Psoas muscle (tissue), 8 donors: ENCODE data around the gene IGSF21. TPM values are rescaled to one million over a fixed set of nuclear protein-coding genes. Genes with fewer than 3 reads are reported as not detected.

Experiments
- ATAC-seq, 4 donors: fragments of 200-7000 bp; cut with Tn5 transposase; one replicate each; pipeline ENCODE4 v1.9.1; 2020; ENCODE audit warnings: moderate library complexity in 3 of 4, mild to moderate bottlenecking in 2 of 4
- DNase-seq, 2 donors: peaks; one replicate each; pipeline ENCODE4 v3.0.0-alpha.2; 2020
- H3K27ac ChIP-seq: fragments of 200-600 bp; one replicate; pipeline ENCODE4 v1.8.0; 2022
- H3K27me3 ChIP-seq, 3 donors: fragments of 200-600 bp in 1 of 3; one replicate each; pipeline versions ENCODE4 v1.6.1 to v1.8.0; 2013 to 2022; ENCODE audit warnings: low read length in 2 of 3, mild to moderate bottlenecking in 2 of 3, moderate library complexity in 1 of 3; ENCODE audit not compliant: insufficient read depth in 3 of 3
- H3K36me3 ChIP-seq, 2 donors: fragments of 200-600 bp in 1 of 2; one replicate each; pipeline versions ENCODE4 v1.6.1 to v1.8.0; 2013 to 2022; ENCODE audit warnings: low read depth in 1 of 2, mild to moderate bottlenecking in 1 of 2, moderate library complexity in 1 of 2; ENCODE audit not compliant: insufficient read depth in 1 of 2
- H3K4me1 ChIP-seq: fragments of 200-600 bp; one replicate; pipeline ENCODE4 v1.8.0; 2022
- H3K4me3 ChIP-seq: fragments of 200-600 bp; one replicate; pipeline ENCODE4 v1.8.0; 2022; ENCODE audit warnings: mild to moderate bottlenecking
- H3K9me3 ChIP-seq: fragments of 200-600 bp; one replicate; pipeline ENCODE4 v1.8.0; 2022
- WGBS, 3 donors: extraction: QIAGEN DNeasy Blood & Tissue Kit; methylation state at CpG; one replicate each; pipeline versions ENCODE4 v1.1.6 to v1.1.7; 2013; 5-methylcytosine and 5-hydroxymethylcytosine counted together
- intact Hi-C, 2 donors: fragments of 100-400 bp; cut with DNase I; formaldehyde crosslinking; loops; one replicate each; pipeline versions ENCODE4 v1.11.0 to v1.14.2; 2022
- polyA plus RNA-seq, 3 donors: library from polyadenylated mRNA; stranded (reverse); fragments of 200-250 nt; gene quantifications; one replicate each; pipeline ENCODE4 v1.2.3, GENCODE V29; 2013
- total RNA-seq, 4 donors: library from RNA; stranded (reverse); fragmentation: NEBNext Ultra II Directional in 2 of 4; extraction: Animal tissue kit (Norgen Biotek cat#: 25700) in 2 of 4; gene quantifications; one replicate each; pipeline versions ENCODE4 v1.2.1 to v1.2.4, GENCODE V29; 2021 to 2023
- TF ChIP-seq, protein P1 (sequence below): fragments of 200-600 bp; IDR thresholded peaks from one replicate; pipeline ENCODE4 v1.8.0; 2022; ENCODE audit warnings: antibody characterized with exemption
- donor health status: healthy with polysubstance abuse.
- donor health status: DM: no; HTN: no; CAD: no; lungs with moderate emphysema.
- donor health status: Bipolar disorder and iron deficiency.
- donor health status: healthy.
- donor health status: DM: yes; HTN: yes; CAD: no.
- donor health status: DM: no; HTN: no; CAD: no.
- donor health status: DM: no; HTN: no; CAD: no.
- donor health status: DM: yes; HTN: yes; CAD: no.

Gene IGSF21
- total and polyA plus RNA-seq, 7 donors = 0.10 to 0.88 (median 0.42) TPM

DNA sequence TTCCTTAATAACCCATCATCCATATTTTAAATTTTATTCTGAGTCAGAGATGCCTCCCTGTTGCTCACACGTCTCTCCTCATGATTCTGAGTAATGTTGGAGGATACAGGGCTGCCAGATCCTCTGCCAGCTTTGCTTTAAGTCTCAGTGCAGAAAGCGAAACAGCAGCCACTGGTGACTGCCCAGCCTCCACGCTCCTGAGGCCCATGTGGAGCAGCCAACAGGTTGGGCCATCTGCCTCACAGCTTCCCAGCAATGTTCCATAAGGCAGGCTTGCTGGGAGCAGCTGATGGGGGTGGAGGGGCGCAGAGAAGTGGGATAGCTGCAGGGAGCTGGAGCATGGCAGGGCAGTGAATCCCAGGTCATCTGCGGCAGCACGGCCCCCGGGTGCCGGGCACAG, 104.2 kb downstream of the IGSF21 start:
- H3K4me3 ChIP-seq = no peak overlapping the region
- TF ChIP-seq, protein P1, sequence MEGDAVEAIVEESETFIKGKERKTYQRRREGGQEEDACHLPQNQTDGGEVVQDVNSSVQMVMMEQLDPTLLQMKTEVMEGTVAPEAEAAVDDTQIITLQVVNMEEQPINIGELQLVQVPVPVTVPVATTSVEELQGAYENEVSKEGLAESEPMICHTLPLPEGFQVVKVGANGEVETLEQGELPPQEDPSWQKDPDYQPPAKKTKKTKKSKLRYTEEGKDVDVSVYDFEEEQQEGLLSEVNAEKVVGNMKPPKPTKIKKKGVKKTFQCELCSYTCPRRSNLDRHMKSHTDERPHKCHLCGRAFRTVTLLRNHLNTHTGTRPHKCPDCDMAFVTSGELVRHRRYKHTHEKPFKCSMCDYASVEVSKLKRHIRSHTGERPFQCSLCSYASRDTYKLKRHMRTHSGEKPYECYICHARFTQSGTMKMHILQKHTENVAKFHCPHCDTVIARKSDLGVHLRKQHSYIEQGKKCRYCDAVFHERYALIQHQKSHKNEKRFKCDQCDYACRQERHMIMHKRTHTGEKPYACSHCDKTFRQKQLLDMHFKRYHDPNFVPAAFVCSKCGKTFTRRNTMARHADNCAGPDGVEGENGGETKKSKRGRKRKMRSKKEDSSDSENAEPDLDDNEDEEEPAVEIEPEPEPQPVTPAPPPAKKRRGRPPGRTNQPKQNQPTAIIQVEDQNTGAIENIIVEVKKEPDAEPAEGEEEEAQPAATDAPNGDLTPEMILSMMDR = no peak
- no peaks in the 10 kb centered on the region for H3K4me1 ChIP-seq
- H3K27me3 ChIP-seq = peaks cover 0 to 3% (median 0%) of the 10 kb centered on the region in 3 donors
- H3K9me3 ChIP-seq = no peaks in the 10 kb centered on the region
- DNase-seq (no peak), ATAC-seq (no peak)
- WGBS, 3 donors = 52 to 67% (median 61%) methylated on average over 8 of the region's 8 CpGs
- H3K27ac ChIP-seq = no peak overlapping the region
- no peaks in the 10 kb centered on the region for H3K36me3 ChIP-seq
- intact Hi-C loops = no loop called here

DNA sequence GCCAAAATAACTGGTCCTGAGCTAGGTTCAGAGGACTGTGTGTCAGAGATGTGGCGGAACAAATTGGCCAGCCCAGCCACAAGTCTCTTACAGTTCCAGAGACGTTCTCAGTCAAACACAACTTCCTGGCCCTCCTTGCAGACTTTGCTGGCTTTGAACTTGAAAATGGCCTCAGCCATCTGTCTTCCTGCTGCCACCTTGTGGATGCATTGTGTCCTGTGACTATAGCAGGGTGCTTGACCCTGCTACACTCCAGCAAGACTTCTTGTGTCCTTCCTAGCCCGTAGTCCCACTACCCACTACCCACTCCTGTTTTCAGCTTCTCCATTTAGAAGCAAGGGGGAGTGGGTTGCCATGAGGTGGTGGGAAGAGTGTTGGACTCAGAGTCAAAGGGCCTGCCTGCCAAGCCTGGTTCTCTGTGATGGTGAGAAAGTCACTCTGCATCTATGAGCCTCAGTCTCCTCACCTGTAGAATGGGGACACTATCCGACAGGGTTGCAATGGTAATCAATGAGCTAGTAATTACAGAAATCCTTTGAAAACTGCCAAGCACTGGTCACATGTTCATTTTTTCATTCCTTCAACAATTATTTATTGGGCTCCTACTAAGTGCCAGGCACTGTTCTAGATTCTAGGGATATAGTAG, 109.9 kb downstream of the IGSF21 start:
- H3K9me3 ChIP-seq = no peaks in the 10 kb centered on the region
- no peak for DNase-seq
- H3K36me3 ChIP-seq = no peaks in the 10 kb centered on the region
- no peak overlapping the region for H3K4me3 ChIP-seq
- H3K27ac ChIP-seq = no peak overlapping the region
- TF ChIP-seq, protein P1 = no peak
- H3K27me3 ChIP-seq = peaks cover 0 to 11% (median 3%) of the 10 kb centered on the region in 3 donors
- no peaks in the 10 kb centered on the region for H3K4me1 ChIP-seq
- intact Hi-C loops = no loop called here
- 60 to 62% (median 60%) methylated on average over 4 of the region's 4 CpGs for WGBS, 3 donors
- ATAC-seq = no peak

DNA sequence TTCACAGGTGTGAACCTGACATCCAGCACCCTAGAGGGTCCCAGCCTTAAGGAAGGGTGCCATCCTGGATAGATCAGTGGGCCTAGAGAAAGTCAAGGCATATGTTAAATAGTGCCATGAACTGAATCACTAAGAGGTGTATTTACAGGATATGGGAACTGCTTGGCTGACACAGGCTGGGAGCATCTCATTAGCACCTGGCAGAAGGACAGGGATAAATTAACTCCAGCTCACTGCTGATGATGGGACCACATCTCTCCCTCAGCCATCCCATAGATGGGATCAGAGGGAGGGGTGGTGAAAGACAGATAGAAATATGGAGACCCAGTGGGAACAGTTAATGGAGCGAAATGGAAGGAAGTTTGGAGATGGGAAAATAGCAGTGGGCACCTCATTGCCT, 122.0 kb downstream of the IGSF21 start:
- no peak for ATAC-seq
- peaks cover 3% of the 10 kb centered on the region for H3K9me3 ChIP-seq
- intact Hi-C loops = no loop called here
- DNase-seq = no peak
- 84 to 100% (median 95%) methylated on average over 1 of the region's 1 CpG for WGBS, 3 donors
- H3K4me3 ChIP-seq = no peak overlapping the region
- no peaks in the 10 kb centered on the region for H3K4me1 ChIP-seq
- H3K36me3 ChIP-seq = no peaks in the 10 kb centered on the region
- peaks cover 2 to 28% (median 6%) of the 10 kb centered on the region in 3 donors for H3K27me3 ChIP-seq
- H3K27ac ChIP-seq = no peak overlapping the region
- TF ChIP-seq, protein P1 = no peak

DNA sequence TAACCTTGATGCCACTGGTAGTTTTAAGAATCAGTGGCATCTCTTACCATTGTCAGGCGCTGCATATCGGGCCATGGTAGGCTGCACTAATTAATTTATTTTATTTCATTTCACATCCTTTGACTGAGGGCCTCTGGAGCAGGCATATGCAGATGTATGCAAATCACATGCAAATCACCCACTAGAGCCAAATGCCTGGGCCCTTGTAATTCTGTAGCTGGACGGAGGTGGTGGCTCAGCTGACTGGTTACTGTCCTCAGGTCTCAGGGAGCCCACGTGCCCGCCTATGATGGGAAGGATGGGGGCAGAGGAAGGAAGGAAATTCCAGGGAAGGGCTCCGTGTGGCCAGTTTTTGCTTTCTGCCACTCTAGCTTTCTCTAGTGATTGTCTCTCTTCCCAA, 122.7 kb downstream of the IGSF21 start:
- WGBS, 3 donors = 56 to 68% (median 66%) methylated on average over 6 of the region's 6 CpGs
- no peak for DNase-seq
- Histone ChIP-seq H3K4me1 (no peaks in the 10 kb centered on the region), H3K27me3 (peaks cover 2 to 25% (median 6%) of the 10 kb centered on the region in 3 donors), H3K4me3 (no peak overlapping the region), H3K36me3 (no peaks in the 10 kb centered on the region), H3K9me3 (peaks cover 3% of the 10 kb centered on the region), H3K27ac (no peak overlapping the region)
- TF ChIP-seq, protein P1 = no peak
- intact Hi-C loops = no loop called here
- ATAC-seq = no peak

DNA sequence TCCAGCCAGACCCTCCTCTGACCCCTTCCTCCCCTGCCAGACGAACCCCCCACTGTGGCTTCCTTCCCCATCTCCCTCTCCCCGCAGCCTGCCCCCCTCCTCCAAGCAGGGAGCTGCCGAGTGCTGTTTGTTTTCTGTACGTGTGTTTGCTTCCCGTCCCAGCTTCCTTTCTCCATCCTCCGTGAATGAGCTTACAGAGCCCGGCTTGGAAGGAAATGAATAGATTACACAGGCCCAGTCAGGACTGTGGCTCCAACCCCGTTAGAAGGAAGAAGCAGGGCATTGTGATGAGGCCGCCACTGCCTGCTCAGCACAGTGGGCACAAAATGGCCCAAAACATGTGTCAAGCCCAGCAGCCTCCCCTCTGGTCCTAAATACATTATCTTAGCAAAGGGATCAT, 123.2 kb downstream of the IGSF21 start:
- TF ChIP-seq, protein P1 = no peak
- Histone ChIP-seq H3K9me3 (peaks cover 3% of the 10 kb centered on the region), H3K27me3 (peaks cover 2 to 25% (median 6%) of the 10 kb centered on the region in 3 donors), H3K36me3 (no peaks in the 10 kb centered on the region), H3K4me3 (no peak overlapping the region), H3K27ac (no peak overlapping the region), H3K4me1 (no peaks in the 10 kb centered on the region)
- 34 to 42% (median 34%) methylated on average over 9 of the region's 9 CpGs for WGBS, 3 donors
- ATAC-seq (no peak), DNase-seq (no peak)
- intact Hi-C loops = no loop called here
